HG03575 (cell line): ENCODE data around the gene SVEP1.
"Not testable (repeated sequence)": the region's sequence is repeated elsewhere in the genome, so short reads cannot be mapped to it uniquely, and the experiment has no call there.

ENCODE experiments used
- ATAC-seq: cut with Tn5 transposase; IDR thresholded peaks from one replicate; pipeline ENCODE4 v1.9.1; 2021; ENCODE audit not compliant: unreplicated experiment, insufficient number of reproducible peaks, low FRiP score; ENCODE audit errors: extremely low read depth

Gene SVEP1

DNA sequence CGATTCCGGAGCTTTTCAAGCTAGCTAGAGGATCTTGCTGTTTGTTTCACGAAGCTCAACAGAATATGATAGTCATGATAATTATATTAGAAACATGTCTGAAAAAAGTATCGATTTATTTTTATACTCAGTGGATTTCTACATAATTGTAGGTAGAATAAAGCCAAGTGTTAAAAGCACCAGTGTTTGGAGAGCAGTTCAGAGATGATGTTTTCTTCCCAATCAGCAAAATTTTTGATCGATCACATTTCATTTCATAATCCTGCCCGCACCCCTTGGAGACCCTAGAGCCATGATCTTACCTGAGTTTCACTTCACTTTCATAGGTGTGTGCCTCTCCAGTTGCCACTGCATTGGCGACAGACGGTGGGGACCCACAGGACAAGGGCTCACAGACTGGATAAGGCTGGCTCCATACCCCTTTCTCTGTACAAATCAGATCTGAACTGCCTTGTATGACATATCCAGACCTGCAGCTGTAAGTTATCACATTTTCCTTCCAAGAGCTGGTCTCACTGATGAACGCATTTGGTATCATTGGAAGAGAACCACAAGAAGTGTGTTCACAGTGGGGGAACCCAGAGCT lies 173.6 kb downstream of the SVEP1 start:
- no peak for ATAC-seq

DNA sequence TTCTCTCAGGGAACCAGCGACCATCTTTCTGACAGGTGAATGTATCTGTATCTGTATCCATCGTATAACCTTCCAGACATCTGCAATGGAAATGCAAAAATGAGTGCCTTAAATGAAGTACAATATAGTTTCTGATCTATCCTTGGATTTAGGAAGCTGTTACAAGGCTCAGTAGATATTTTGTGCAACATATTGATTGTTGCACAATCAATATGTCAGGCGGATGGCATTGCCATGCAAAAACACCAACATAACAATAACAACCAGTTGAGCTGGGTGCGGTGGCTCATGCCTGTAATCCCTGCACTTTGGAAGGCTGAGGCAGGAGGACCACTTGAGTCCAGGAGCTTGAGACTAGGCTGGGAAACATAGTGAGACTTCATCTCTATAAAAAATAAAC lies 175.1 kb downstream of the SVEP1 start:
- no peak for ATAC-seq

DNA sequence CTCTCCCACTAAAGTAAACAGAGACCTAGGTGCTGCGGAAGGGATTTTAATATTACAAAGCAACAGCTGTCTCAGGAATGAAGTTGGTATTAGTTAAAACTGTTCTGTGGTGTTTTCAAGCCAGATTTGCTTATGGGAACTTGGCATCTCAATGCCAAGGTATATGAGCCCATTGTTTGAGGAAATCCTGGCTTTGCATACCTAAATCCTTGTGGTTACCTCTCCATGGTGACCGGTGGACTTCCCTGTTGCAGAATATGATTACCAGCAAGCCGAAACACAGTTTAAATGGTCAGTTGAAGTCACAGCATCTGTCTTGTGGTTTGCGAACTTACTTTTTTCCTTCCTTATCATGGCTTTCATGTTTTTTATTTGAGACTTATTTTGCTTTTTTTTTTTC lies 179.6 kb downstream of the SVEP1 start:
- ATAC-seq = no peak

DNA sequence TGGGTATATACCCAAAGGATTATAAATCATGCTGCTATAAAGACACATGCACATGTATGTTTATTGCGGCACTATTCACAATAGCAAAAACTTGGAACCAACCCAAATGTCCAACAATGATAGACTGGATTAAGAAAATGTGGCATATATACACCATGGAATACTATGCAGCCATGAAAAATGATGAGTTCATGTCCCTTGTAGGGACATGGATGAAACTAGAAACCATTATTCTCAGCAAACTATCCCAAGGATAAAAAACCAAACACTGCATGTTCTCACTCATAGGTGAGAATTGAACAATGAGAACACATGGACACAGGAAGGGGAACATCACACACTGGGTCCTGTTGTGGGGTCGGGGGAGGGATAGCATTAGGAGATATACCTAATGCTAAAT lies 180.5 kb downstream of the SVEP1 start:
- ATAC-seq = not testable (repeated sequence)

DNA sequence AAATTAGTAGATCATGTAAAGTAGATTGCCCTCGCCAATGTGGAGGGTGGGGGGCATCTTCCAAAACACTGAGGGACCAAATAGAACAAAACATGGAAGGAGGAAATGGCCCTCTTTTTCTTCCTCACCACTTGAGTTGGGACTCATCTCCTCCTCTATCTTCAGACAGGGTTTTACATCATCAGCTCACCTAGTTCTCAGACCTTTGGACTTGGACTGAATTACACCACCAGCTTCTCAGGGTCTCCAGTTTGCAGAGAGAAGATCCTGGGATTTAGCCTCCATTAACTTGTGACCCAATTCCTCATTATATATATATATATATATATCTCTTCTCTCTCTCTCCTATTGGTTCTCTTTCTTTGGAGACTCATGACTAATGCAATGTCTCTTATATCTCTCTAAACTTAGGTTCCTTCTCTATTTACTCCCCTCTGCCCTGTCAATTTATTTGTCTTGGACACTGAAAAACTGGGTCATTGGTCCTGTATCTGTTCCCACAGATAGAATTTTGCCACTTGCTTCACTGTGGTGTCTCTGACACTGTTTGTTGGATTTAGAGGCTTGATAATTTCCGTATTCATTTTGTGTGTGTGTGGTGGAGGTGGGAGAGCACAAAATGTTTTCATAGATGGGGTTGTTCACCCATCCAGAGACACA lies 187.6 kb downstream of the SVEP1 start:
- no peak for ATAC-seq

DNA sequence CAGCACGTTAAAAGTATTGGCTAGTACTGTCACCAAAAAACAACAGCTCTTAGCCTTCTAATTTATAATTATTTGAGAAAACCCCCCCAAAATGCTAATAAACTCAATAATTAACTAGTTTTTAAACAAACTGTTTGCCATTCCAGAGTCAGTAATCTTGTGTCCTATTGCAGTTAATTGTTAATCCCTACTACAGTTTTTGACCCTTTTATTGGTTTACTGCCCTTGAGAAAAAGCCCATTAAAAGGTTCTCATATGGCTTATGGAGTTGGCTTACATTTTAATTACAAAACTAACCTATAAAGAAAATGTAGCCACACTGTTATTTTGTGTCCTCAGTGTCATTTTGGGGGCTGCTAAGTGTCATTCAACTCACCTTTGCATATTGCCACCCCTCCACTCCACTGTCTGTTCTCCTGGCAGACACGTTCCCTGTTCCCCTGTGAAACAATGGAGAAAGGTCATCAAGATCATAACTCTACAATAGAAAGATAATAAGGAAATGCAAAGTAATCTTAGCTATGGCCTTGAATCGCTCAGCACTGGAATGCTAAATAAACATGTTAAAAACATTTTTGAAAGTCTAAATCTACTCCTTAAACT lies 190.3 kb downstream of the SVEP1 start:
- no peak for ATAC-seq

DNA sequence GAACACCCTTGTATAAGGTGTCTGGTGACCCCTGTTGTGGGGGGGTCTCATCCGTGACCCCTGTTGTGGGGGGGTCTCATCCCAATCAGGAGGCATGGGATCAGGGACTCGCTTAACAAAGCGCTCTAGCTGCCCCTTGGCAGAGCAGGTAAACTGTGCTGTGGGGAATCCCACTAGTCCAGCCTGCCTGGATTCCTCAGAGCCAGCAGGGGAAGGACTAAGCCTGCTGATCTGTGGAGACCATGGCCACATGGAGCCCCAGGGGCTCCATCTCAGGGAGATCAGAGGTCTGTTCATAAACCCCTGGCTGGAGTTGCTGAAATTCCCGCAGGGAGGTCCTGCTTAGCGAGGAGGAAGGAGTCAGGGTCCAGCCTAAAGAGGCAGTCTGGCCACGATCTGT lies 196.1 kb downstream of the SVEP1 start:
- no peak for ATAC-seq

DNA sequence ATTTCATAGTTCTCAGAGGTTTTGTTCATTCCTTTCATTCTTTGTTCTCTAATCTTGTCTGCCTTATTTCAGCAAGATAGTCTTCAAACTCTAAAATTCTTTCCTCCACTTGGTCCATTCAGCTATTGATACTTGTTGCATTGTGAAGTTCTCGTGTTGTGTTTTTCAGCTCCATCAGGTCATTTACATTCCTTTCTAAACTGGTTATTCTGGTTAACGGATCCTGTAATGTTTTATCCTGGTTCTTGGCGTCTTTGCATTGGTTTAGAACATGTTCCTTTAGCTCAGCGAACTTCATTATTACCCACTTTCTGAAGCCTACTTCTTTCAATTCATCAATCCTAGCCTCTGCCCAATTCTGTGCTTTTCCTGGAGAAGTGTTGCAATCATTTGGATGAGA lies 196.8 kb downstream of the SVEP1 start:
- ATAC-seq = no peak

DNA sequence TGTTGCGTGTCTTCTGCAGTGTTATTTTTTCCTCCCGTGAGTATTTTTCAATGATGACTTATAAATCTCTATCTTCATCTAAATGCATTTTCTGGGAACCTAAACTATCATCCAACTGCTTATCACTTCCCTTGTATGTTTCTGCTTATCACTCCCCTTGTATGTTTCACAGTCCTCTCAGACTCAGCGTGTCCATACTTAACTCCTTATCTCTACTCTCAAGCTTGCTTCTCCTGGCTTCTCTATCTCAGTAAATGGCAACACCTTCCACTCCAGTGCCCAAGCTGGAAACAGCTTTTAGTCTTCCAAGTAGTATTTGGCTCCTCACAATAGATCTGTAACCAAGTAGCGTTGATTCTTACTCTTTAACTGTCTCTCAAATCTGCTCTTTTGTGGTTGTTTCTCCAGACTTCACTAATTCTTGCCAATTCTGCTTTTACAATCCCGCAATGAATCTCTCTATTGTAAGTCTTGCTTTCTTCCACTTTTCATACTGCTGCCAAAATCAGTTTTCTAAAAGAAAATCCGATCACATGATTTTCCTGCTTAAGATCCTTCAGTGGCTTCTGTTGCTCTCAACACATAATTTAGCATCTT lies 208.0 kb downstream of the SVEP1 start:
- no peak for ATAC-seq

DNA sequence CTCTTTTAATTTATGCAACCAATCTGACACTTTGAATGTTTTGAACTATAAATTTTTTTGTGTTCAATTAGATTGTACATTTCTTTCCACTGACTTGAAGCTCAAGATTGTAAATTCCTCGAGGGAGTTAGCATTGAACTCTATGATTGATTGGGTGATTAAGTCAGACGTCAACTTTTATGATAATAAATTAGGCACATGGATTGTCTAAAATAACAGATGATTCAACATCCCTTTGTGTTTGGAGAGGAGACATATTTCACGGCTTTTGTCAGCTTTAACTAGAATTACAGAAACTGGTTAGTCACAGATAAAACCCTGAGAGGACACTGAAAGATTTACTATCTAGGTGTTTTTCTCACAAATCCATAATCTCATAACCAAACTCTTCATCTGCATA lies 209.2 kb downstream of the SVEP1 start:
- ATAC-seq = no peak

DNA sequence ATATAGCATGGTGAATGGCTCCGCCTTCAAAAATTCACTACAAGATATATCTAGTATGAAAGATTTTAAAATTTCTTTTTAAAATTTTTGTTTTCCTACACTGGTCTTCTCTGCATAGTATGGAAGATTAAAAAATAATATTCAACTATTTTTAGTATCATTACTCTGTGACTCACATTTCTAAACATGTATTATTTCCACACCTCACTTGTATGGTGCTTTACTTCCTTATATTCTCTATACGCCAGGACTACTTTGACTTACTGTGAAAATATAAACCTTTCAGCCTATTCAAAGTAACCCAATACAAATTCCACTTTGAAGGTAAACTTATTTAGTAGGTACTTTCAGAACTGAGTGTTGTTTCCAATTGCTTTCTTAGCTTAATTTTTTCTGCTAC lies 215.1 kb downstream of the SVEP1 start:
- no peak for ATAC-seq

DNA sequence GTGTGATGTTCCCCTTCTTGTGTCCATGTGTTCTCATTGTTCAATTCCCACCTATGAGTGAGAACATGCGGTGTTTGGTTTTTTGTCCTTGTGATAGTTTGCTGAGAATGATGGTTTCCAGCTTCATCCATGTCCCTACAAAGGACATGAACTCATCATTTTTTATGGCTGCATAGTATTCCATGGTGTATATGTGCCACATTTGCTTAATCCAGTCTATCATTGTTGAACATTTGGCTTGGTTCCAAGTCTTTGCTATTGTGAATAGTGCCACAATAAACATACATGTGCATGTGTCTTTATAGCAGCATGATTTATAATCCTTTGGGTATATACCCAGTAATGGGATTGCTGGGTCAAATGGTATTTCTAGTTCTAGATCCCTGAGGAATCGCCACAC lies 220.5 kb downstream of the SVEP1 start:
- ATAC-seq = not testable (repeated sequence)

DNA sequence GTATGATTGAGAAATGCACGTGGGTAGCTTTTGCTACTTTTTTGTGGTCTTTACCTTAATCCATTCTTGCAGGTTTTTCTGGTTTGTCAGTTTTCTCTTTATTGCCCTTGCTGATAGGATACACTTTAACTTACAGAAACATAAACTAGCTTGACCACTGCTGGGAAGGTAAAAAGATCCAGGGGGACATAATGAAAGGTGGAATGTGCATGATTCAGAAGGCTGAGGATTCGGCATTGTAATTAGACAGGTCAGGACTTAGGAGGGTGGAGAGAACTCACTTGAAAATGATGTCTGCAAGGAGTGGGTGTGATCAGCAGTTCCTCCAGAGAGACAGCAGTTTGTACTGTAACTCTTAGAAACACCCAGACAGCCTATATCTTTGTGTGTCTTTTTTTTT lies 222.0 kb downstream of the SVEP1 start:
- ATAC-seq = no peak

DNA sequence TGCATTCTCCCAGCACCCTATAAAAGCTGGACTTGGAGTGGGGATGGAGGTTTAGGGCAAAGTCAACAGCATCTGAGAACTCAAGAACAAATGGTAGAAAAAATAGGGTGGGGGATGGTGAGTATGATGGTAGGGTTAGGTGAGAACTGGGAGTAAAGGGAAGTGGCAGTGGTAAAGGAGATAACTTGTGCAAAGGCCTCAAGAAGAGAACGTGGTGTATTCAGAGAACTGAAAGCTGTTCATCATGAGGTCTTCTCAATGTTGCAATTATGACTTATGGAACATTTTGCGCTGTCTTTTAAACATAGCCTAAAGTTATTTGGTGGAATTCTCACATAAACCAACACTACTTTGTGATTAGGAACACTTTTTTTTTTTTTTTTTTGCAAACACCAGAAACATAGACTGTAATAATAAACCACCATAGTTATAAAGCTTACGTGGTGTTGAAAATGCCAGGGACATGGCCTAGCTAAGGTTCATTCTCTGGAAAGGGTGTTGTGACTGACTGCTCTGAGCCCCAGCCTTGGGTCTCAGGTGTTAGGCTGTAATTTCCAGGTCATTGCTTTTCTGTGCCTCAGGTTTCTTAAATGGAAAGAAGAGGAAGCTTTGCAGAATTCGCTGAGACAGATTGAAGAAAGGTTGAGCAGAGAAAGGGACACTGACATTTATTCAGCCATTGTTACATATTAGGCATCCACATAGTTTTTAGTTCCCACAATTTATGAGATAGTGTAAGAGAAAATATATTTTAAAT lies 222.7 kb downstream of the SVEP1 start:
- ATAC-seq = no peak

DNA sequence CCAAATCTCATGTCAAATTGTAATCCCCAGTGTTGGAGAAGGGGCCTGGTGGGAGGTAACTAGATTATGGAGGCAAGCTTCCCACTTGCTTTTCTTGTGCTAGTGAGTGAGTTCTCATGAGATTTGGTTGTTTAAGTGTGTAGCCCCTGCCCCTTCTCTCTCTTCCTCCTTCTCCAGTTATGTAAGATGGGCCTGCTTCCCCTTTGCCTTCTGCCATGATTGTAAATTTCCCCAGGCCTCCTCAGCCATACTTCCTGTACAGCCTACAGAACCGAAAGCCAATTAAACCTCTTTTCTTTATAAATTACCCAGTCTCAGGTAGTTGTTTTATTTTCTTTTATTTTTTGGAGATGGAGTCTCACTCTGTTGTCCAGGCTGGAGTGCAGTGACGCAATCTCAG lies 223.6 kb downstream of the SVEP1 start:
- ATAC-seq = no peak

DNA sequence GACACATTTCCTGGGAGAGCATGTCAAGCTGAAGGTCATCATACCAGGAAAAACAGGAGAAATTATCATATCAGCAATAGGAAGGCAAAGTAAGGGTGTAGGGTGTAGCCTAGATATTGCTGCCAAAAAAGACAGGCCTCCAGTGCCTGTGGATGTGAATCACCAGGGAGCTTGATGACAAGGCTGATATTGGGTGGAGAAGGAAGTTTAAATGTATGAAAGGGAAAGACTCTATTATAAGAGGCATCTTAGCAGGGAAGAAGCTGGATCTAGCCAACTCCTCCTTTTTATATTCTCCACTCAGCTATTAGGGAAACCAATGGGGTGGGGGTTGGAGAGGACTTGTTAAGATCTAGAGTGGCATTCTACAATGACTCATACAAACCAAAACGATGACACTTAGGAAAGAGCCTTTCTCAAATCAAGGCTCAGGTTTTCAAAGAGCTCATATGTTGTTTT lies 228.5 kb downstream of the SVEP1 start:
- ATAC-seq = no peak

DNA sequence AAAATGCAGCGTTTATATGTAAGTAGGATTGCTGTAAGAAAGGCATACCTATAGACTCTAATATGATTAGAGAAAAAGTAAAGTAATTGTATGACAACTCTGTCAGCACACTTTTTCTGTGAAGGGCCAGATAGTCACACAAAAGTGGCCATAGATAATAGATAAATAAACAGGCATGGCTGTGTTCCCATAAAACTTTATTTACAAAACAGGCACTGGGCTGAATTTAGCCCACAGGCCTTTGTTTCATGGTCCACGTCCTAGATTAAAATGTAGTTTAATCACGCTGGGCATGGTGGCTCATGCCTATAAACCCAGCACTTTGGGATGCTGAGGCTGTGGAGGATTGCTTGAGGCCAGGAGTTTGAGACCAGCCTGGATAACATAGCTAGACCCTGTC lies 233.2 kb downstream of the SVEP1 start:
- ATAC-seq = no peak

DNA sequence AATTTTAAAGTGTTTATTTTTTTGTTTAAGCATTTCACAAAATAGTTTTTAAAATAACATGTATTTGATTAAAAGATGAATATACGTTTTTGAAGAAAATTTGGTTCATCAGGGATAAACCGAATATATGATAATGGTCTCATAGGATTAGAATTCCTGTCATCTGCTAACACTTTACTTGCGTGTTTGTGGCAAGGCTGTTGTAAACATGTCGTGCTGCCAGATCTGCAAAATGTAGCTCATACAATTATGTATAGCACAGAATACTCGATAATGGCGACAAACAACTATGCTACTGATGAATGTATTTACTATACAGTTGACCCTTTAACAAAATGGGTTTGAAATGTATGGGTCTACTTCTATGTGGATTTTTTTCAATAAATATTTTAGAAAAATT lies 234.7 kb downstream of the SVEP1 start:
- no peak for ATAC-seq

DNA sequence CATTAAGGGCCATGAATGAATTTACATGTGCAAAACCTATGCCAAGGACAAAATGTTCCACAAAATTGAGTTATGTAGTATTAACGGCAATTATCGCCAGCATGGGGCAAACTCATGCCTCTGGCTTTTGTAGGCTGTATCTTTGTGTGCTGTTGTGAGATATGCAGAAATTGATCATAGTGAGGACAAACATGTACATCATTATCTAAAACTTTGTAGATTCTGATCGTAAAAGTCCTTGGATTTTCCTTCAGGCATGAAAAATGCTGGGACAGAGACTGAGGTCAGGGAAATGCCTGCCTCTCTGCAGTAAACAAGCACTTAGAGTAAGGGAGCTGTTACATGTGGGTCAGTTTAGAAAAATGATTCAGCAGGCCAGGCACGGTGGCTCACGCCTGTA lies 236.0 kb downstream of the SVEP1 start:
- ATAC-seq = no peak

DNA sequence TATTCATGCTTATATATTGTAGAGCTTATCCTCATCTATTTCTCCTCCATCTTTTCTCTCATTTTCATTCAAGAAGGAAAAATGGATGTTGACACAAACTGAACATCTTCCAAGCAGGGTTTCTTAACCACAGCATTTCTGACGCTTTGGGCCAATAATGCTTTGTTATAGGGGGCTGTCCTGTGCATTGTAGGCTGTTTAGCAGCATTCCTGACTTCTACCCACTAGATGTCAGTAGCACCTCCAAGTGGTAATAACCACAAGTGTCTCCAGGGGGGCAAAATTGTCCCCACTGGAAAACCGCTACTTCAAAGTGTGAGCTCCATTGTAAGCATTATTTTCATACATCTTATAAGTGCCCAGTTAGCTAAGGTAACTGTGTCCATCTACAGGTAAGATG lies 239.2 kb downstream of the SVEP1 start:
- ATAC-seq = no peak
